Measurements from ENCODE around the gene SPRR1A. TPM values are rescaled to one million over a fixed set of nuclear protein-coding genes. Genes with fewer than 3 reads are reported as not detected.

The SPRR1A gene
- total and polyA plus RNA-seq, 10 of the 15 experiments (the other 5 are each of a cell fraction or from before 2014, with no cell fraction given): not detected

- ChIA-PET SMC1A (ENCODE audit: uncharacterized antibody, unreplicated experiment) (interaction anchor here (0.6 to 1.1 kb wide), 2 partner anchors 18 to 64 kb away, joined by 3 to 4 read pairs; no protein-coding TSS in a partner anchor), RAD21 (ENCODE audit: unreplicated experiment) (no interaction called here), POLR2A (no interaction called here), CTCF (no interaction called here)
- in situ Hi-C loops (cut with MboI) (no loop called here), intact Hi-C loops (cut with micrococcal nuclease; ENCODE audit: unreplicated experiment) (no loop called here)
- no peak for TF ChIP-seq SREBF2 (IDR thresholded peaks at IDR 0.05; ENCODE audit: low read length)
- TF ChIP-seq SMC3 (IDR thresholded peaks at IDR 0.05; ENCODE audit: borderline replicate concordance, low read length): no peak
- TF ChIP-seq MYC (IDR thresholded peaks at IDR 0.05; ENCODE audit: insufficient read depth, insufficient read length, insufficient replicate concordance, low read length, severe bottlenecking): no peak
- no peak for TF ChIP-seq TARDBP (IDR thresholded peaks at IDR 0.05; ENCODE audit: borderline replicate concordance)
- TF ChIP-seq BHLHE40 (IDR thresholded peaks at IDR 0.05; ENCODE audit: borderline replicate concordance in 1 of 2, low read depth in 2 of 2, low read length in 1 of 2): no peak
- no peak for TF ChIP-seq FOS (IDR thresholded peaks at IDR 0.05; ENCODE audit: borderline replicate concordance, extremely low read depth, insufficient read length)
- no peak for TF ChIP-seq MTA2 (IDR thresholded peaks at IDR 0.05; ENCODE audit: low read depth)
- TF ChIP-seq CBX5 (IDR thresholded peaks at IDR 0.05; ENCODE audit: low read depth): no peak
- no peak for TF ChIP-seq ZNF274 (IDR thresholded peaks at IDR 0.05; ENCODE audit: insufficient read depth, insufficient read length)
- TF ChIP-seq RELB (IDR thresholded peaks at IDR 0.05; ENCODE audit: low read depth): no peak
- TF ChIP-seq SREBF1 (IDR thresholded peaks at IDR 0.05; ENCODE audit: low read length): no peak
- Histone ChIP-seq H4K20me1 (ENCODE audit: control insufficient read depth, insufficient read depth) (no peaks in the 10 kb centered on the region), H3K4me2 (ENCODE audit: control insufficient read depth, insufficient read depth) (no peak overlapping the region), H3K9me3 (replicated peaks; ENCODE audit: control insufficient read depth, insufficient read depth, low read length) (no peaks in the 10 kb centered on the region), H3K27ac (ENCODE audit: control insufficient read depth, insufficient read depth) (no peak overlapping the region), H3K4me3 (no peak overlapping the region), H3K79me2 (ENCODE audit: control insufficient read depth, insufficient read depth, low read length) (no peaks in the 10 kb centered on the region), H3K4me1 (ENCODE audit: control insufficient read depth, insufficient read depth, low read length) (no peaks in the 10 kb centered on the region), H3K27me3 (replicated peaks in 1 of 2; ENCODE audit: control insufficient read depth in 2 of 2, insufficient read depth in 2 of 2, low read length in 1 of 2) (no peaks in the 10 kb centered on the region; a peak in 1 of 4 replicates), H3K9ac (ENCODE audit: control insufficient read depth, insufficient read depth, low read length) (no peak overlapping the region), H3K36me3 (ENCODE audit: control insufficient read depth in 2 of 2, insufficient read depth in 2 of 2, low read length in 1 of 2) (no peaks in the 10 kb centered on the region), H2AFZ (ENCODE audit: control insufficient read depth, low read depth, low read length) (no peak overlapping the region)
- BruUV-seq (replicated peaks): no TSS peak
- no peak for FAIRE-seq
- 24% methylated on average over 6 of the region's 6 CpGs for WGBS (ENCODE audit: insufficient coverage, insufficient replicate concordance, low lambda C conversion rate, missing lambda C conversion rate)
- no peak for ATAC-seq
- no peak for DNase-seq (ENCODE audit: low read depth, low spot score)
Measured at GRCh38 chr1:152999818-153000217, 15.9 kb downstream of the SPRR1A start.

All from GM12878 (cell line).